KG1 (cell line): ENCODE results near the gene KRTAP12-4.
"Not testable (repeated sequence)": the region's sequence is repeated elsewhere in the genome, so short reads cannot be mapped to it uniquely, and the experiment has no call there.

ENCODE experiments used
- DNase-seq: peaks from one replicate; lab custom pipeline; 2025; lab: John Stamatoyannopoulos, UW

The KRTAP12-4 gene

GRCh38 chr21:44654576-44655175, at the start of gene KRTAP12-4:
Gene KRTAP12-4 (minus strand): TSS chr21:44654659. CDS start chr21:44654614, 45 bp downstream.
- no peak for DNase-seq

- no peak for DNase-seq
These were observed 49.5 kb upstream of the KRTAP12-4 start for GRCh38 chr21:44703731-44704635.

- no peak for DNase-seq
These were observed 48.7 kb upstream of the KRTAP12-4 start for GRCh38 chr21:44702973-44703730.

GRCh38 chr21:44702111-44702972, 47.9 kb upstream of the KRTAP12-4 start:
- DNase-seq: no peak

- DNase-seq: no peak
These were observed 47.1 kb upstream of the KRTAP12-4 start for GRCh38 chr21:44701541-44701940.

- DNase-seq: no peak
These were observed 46.6 kb upstream of the KRTAP12-4 start for GRCh38 chr21:44701023-44701400.

- DNase-seq: no peak
These were observed 45.9 kb upstream of the KRTAP12-4 start for GRCh38 chr21:44700101-44701022.

GRCh38 chr21:44699502-44700001, 45.1 kb upstream of the KRTAP12-4 start:
- no peak for DNase-seq

GRCh38 chr21:44697811-44698734, 43.6 kb upstream of the KRTAP12-4 start:
- DNase-seq: no peak

- DNase-seq: not testable (repeated sequence)
These were observed 42.8 kb upstream of the KRTAP12-4 start, which contains the start of gene KRTAP10-12 for GRCh38 chr21:44697172-44697810. Gene KRTAP10-12 (plus strand): TSS chr21:44697172. CDS start chr21:44697202, 30 bp downstream.

- DNase-seq: no peak
These were observed 42.1 kb upstream of the KRTAP12-4 start for GRCh38 chr21:44696572-44696971.

GRCh38 chr21:44695641-44696040, 41.2 kb upstream of the KRTAP12-4 start:
- DNase-seq: no peak

- DNase-seq: no peak
These were observed 40.7 kb upstream of the KRTAP12-4 start for GRCh38 chr21:44695184-44695583.

- DNase-seq: no peak
These were observed 40.3 kb upstream of the KRTAP12-4 start for GRCh38 chr21:44694776-44695175.

GRCh38 chr21:44692798-44693512, 38.5 kb upstream of the KRTAP12-4 start:
- no peak for DNase-seq

GRCh38 chr21:44691686-44692085, 37.2 kb upstream of the KRTAP12-4 start:
- DNase-seq: no peak

- DNase-seq: not testable (repeated sequence)
These were observed 35.3 kb upstream of the KRTAP12-4 start for GRCh38 chr21:44689740-44690139.

GRCh38 chr21:44687671-44688070, 33.2 kb upstream of the KRTAP12-4 start:
- no peak for DNase-seq
